ENCODE data around the gene IDH2.

DNA sequence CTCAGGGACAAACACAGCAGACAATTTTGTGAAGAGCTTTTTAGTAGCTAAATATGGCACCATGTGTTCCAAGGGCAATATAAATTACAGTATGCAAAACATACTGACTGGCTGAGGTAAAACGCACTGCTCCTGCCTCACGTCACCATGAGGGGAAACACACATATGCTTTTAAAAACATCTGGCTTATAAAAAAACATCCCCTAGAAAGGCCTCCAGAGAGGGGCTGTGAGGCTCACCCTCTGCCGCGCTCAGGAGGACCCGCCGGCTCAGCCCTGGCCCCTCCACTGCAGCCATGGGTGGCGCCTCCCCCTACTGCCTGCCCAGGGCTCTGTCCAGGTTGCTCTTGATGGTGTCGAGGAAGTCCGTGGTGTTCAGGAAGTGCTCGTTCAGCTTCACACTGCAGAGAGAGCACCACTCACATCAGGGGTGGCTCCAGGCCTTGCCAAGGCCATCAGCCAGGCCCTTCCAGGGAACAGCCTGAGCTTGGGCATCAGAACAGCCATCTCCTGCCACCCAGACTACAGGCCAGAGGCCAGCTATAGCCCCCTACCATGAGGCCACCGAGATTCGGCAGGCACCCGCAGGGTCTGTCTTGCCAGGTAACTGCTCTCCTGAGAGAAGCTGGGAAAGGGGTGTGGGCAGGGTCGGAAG is 18.2 kb downstream of the IDH2 start:
- no peak for TF ChIP-seq POLR2A (IDR thresholded peaks at IDR 0.05; ENCODE audit: low read length)
- TF ChIP-seq GATA1 (IDR thresholded peaks at IDR 0.05; ENCODE audit: low read depth, low read length), result no peak

Data from erythroblast (primary cell).